ENCODE results near the gene KCNN3. TPM values are rescaled to one million over a fixed set of nuclear protein-coding genes. Genes with fewer than 3 reads are reported as not detected.

Gene KCNN3
- total and polyA plus RNA-seq, 4 donors = 0.47 to 4.9 (median 1.9) TPM

DNA sequence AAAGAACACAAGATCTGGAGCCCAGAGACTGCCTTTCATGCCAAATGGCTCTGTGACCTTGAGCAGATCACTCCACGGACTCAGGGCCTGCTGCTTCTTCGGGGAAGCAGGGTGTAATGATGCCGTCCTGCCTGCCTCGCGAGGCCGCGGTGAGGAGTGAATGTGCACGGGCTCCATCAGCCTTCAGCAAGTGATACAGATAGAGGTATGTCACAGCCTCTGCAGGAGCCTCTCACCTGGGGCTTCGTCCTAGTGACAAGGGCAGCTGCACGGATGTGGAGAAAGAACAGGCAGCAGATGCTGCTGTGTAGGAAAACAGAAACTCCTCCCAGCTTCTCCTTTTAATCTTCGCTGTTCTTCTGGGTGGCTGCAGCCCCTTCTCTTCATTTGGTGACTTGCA is 127.5 kb downstream of the KCNN3 start:
- no peak overlapping the region for H3K27ac ChIP-seq (ENCODE audit: low read depth in 1 of 2, low read length in 1 of 2)
- ATAC-seq (ENCODE audit: insufficient read depth, low FRiP score) (no peak), DNase-seq (no peak)
- no peaks in the 10 kb centered on the region for H3K9me3 ChIP-seq (ENCODE audit: control insufficient read depth in 4 of 4, insufficient read depth in 3 of 4, low read length in 3 of 4)
- no peaks in the 10 kb centered on the region for H3K27me3 ChIP-seq (ENCODE audit: control insufficient read depth in 3 of 3, insufficient read depth in 3 of 3, low read length in 2 of 3)
- no peaks in the 10 kb centered on the region for H3K36me3 ChIP-seq (ENCODE audit: control insufficient read depth in 4 of 4, insufficient read depth in 4 of 4, low read length in 4 of 4)
- H3K9ac ChIP-seq (ENCODE audit: insufficient read depth in 1 of 2, low read length in 2 of 2) = no peak overlapping the region
- H3K4me3 ChIP-seq = no peak overlapping the region
- TF ChIP-seq, protein P1, sequence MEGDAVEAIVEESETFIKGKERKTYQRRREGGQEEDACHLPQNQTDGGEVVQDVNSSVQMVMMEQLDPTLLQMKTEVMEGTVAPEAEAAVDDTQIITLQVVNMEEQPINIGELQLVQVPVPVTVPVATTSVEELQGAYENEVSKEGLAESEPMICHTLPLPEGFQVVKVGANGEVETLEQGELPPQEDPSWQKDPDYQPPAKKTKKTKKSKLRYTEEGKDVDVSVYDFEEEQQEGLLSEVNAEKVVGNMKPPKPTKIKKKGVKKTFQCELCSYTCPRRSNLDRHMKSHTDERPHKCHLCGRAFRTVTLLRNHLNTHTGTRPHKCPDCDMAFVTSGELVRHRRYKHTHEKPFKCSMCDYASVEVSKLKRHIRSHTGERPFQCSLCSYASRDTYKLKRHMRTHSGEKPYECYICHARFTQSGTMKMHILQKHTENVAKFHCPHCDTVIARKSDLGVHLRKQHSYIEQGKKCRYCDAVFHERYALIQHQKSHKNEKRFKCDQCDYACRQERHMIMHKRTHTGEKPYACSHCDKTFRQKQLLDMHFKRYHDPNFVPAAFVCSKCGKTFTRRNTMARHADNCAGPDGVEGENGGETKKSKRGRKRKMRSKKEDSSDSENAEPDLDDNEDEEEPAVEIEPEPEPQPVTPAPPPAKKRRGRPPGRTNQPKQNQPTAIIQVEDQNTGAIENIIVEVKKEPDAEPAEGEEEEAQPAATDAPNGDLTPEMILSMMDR (IDR thresholded peaks at IDR 0.05; ENCODE audit: control extremely low read depth, extremely low read depth) = no peak
- peaks cover 0 to 8% (median 2%) of the 10 kb centered on the region in 5 donors for H3K4me1 ChIP-seq (ENCODE audit: control insufficient read depth in 5 of 5, insufficient read depth in 5 of 5, low read length in 5 of 5)
- WGBS, 2 donors = 88% methylated on average over 11 of the region's 11 CpGs

DNA sequence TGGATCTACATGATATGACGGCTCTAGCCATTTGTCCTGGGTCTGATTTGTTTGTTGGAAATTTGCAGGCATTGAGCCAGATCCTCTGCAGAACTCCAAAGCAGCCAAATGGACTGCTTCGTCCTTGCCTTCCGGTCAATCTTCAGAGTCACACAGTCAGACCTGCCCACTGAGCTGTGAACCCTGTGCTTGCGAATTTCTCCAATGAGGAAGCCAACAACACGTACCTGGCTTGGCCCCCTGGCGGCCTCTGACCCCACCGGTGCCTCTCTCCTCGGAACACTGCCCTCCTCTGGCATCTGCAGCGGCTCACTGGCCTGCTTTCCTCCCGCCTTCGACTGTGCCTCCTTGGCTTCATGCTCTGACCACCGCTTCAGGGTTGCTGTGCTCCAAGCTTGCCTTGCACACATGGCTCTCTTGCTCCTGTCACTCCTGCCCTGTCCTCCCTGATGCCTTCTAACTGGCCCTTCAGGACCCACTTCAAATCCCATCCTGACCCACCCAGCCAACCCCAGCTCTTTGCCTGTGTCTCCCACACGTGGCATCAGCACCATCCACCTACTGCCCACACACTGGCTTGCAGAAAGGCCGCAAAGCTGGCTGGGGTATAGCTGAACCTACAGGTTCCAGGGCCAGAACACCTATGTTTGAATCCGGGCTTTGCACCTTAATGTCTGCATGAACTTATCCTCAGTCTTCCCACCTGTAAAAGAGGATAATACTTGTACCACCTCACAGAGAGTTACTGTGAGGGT is 128.2 kb downstream of the KCNN3 start:
- Histone ChIP-seq H3K4me1 (ENCODE audit: control insufficient read depth in 5 of 5, insufficient read depth in 5 of 5, low read length in 5 of 5) (peaks cover 0 to 8% (median 0%) of the 10 kb centered on the region in 5 donors), H3K27me3 (ENCODE audit: control insufficient read depth in 3 of 3, insufficient read depth in 3 of 3, low read length in 2 of 3) (no peaks in the 10 kb centered on the region), H3K4me3 (no peak overlapping the region), H3K9me3 (ENCODE audit: control insufficient read depth in 4 of 4, insufficient read depth in 3 of 4, low read length in 3 of 4) (no peaks in the 10 kb centered on the region), H3K36me3 (ENCODE audit: control insufficient read depth in 4 of 4, insufficient read depth in 4 of 4, low read length in 4 of 4) (no peaks in the 10 kb centered on the region), H3K27ac (ENCODE audit: low read depth in 1 of 2, low read length in 1 of 2) (no peak overlapping the region), H3K9ac (ENCODE audit: insufficient read depth in 1 of 2, low read length in 2 of 2) (no peak overlapping the region)
- 80 to 85% methylated on average over 15 of the region's 15 CpGs for WGBS, 2 donors
- DNase-seq (peak in 1 of 3 donors; percentile 34), ATAC-seq (ENCODE audit: insufficient read depth, low FRiP score) (no peak)
- TF ChIP-seq, protein P1 (IDR thresholded peaks at IDR 0.05; ENCODE audit: control extremely low read depth, extremely low read depth) = no peak

DNA sequence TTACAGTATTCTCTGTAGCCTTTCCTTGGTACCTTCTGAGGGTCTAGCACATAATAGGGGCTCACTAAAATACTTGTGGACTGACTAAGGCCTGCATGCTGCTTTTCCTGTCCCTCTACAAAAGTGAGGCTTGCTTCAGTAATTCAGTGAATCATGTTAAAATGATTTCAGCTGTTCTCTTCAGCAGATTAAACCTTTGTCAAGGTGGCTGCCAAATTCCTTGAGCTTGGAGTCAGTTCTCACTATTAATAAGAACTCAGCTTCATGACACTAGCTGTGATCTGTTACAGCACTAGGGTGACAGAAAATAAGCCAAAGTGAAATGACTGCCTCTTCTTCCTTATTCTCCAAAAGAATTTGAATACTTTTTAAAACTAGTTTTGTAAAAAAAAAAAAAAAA is 128.8 kb downstream of the KCNN3 start:
- ATAC-seq (ENCODE audit: insufficient read depth, low FRiP score) = no peak
- no peak overlapping the region for H3K4me3 ChIP-seq
- no peak overlapping the region for H3K9ac ChIP-seq (ENCODE audit: insufficient read depth in 1 of 2, low read length in 2 of 2)
- DNase-seq = no peak
- peaks cover 0 to 5% (median 0%) of the 10 kb centered on the region in 5 donors for H3K4me1 ChIP-seq (ENCODE audit: control insufficient read depth in 5 of 5, insufficient read depth in 5 of 5, low read length in 5 of 5)
- H3K36me3 ChIP-seq (ENCODE audit: control insufficient read depth in 4 of 4, insufficient read depth in 4 of 4, low read length in 4 of 4) = no peaks in the 10 kb centered on the region
- TF ChIP-seq, protein P1 (IDR thresholded peaks at IDR 0.05; ENCODE audit: control extremely low read depth, extremely low read depth) = no peak
- H3K27ac ChIP-seq (ENCODE audit: low read depth in 1 of 2, low read length in 1 of 2) = no peak overlapping the region
- no peaks in the 10 kb centered on the region for H3K9me3 ChIP-seq (ENCODE audit: control insufficient read depth in 4 of 4, insufficient read depth in 3 of 4, low read length in 3 of 4)
- H3K27me3 ChIP-seq (ENCODE audit: control insufficient read depth in 3 of 3, insufficient read depth in 3 of 3, low read length in 2 of 3) = peaks cover 0 to 4% (median 0%) of the 10 kb centered on the region in 3 donors

All from lung (tissue), 12 donors.